Stimulated activated CD4-positive, alpha-beta T cell treated with anti-CD3 and anti-CD28 coated beads, Interleukin-1b, Interleukin-23, amount 100 ng/mL, for 4 hours (primary cell): ENCODE measurements around the gene EI24.
A peak's percentile ranks its signal among the peaks of the same experiment; 100 is the strongest.

ENCODE experiments used
- DNase-seq, 2 donors: peaks; one replicate each; pipeline ENCODE4 v3.0.0-alpha.2; 2020; ENCODE audit warnings: low read depth in 2 of 2

The EI24 gene

DNA sequence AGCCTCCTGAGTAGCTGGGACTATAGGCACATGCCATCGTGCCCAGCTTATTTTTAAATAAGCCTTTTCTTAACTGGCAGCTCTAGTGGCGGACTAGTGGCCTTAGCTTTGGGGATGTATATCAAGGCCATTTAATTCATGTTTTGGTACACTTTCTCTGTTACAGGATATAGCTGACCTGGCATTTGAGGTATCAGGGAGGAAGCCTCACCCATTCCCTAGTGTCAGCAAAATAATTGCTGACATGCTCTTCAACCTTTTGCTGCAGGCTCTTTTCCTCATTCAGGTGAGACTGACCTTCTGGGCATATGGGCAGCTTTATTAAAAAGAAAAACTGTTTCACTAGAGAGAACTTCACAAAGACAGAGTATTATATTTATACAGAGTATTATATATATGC is 9.5 kb downstream of the EI24 start:
- no peak for DNase-seq

GRCh38 chr11:125579811-125580210 is 10.5 kb downstream of the EI24 start:
- DNase-seq: no peak

DNA sequence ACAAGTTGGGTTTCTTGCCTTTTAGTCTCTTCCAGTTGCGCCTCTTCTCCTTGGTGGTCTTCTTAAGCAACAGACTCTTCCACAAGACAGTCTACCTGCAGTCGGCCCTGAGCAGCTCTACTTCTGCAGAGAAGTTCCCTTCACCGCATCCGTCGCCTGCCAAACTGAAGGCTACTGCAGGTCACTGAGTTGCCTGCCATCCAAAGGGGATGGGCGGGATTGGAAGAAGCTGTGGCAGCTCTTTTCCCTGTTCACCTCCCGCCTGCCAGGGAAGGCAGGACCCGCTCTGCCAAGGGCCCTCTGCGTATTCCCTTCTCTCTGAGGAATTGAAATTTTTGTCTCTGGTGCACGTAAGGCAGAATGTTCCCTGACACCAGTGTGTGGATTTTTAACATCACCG is 14.2 kb downstream of the EI24 start:
- no peak for DNase-seq

DNA sequence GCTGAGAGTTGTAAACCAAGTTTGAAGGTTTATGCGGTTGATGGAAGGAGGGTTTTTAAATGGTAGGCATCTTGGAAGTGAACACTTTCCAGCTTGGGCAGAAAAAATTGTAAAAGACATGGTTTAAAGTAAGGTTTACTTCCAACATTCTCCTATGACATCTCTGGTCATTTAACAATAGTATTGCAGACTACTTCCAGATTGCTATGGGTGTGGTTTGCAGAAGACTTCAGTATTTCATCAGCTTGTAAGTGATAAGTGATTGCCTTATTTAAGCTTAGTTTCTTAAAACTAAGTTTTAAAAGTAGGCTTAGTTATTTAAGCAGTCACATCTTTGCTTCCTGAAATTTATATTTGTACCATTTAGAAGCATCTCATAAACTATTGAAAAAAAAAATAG is 16.2 kb downstream of the EI24 start:
- DNase-seq: no peak

DNA sequence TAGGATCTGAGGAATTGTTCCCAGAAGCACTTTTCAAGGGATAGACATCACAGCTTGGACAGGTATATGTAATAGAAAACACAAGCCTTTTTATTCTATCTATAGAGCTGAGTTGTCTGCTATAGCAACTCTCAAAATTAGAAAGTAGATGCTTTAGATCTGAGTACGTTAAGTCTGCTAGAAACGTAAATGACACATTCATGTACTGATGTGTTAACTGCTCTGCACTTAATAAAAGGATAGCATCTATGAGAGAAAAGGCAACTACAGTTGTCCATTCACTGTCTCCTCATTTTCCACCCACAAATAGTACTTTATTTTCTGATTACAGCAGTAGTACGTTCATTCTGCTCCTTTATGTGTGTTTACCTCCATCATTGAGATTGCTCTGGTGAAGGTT is 17.3 kb downstream of the EI24 start:
- no peak for DNase-seq

DNA sequence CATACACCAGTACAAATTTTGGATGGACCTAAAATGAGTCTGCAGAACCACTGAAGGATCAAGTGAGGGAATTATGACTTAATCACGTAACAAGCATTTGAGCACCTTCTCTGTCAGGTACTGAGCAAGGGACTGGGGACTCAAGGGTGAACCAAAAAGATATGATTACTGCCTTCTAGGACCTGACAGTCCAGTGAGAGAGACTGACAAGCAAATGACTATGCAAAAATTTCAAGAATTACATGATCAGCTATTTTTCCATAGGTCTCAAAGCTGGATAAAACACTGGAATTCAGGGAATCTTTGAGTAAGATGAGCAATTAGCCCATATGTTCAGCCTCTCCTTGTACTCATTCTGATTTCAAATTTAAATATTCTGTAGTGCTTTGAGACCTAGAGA is 18.2 kb downstream of the EI24 start:
- DNase-seq: no peak

DNA sequence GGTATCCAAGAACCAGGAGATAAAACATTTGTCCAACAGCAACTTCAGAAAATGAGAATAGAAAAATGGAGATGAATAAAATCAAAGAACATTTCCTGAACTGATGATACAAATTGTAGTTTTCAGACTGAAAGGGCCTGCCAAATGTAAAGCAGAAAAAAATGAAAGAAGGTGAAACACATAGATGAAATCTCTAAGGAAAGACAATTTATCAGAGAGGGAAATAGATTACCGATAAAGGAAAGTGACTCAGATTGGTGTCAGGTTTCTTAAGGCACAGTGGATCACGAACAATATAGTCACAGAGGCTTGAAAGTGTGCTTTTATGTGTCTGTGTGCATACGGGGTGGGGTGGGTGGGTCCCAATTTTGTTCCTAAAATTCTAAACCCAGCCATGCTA is 19.2 kb downstream of the EI24 start:
- DNase-seq: no peak

DNA sequence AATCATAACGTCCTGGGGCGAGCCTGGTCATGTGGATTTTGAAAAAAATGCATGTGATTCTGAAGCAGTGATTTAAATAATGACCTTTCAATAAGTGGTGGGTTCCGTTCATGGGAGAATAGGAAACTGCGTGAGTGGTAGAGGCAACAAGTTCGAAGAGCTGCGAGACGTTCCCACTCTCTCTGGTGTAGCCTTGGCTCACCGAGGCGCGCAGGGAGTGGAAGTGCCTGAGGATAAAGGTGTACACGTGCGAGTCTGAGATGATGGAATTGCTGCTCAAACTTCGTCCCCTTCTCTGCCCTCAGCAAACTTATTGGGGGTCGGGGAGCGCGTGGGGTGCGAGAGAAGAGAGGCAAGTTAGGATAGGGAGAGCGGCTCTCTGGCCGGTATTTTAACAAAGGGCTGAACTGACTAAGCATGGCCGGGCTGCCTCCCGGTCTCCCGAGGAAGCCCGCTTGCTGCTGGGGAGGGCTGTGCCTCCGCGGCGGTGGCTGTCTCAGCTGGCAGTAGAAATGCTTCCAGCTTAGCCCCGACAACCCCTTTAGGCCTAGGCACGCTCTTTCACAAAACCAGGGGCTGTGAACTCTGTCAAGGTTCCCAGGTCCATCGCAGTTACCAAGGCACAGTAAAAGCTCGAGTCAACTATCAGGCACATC is 22.5 kb downstream of the EI24 start:
- peak; percentile 19 to 28 for DNase-seq

GRCh38 chr11:125592305-125593113 is 23.2 kb downstream of the EI24 start, which contains the start of gene STT3A:
STT3A (plus strand) TSS chr11:125592852; CDS start chr11:125595916, 3,064 bp downstream.
- peak; percentile 90 to 97 for DNase-seq

DNA sequence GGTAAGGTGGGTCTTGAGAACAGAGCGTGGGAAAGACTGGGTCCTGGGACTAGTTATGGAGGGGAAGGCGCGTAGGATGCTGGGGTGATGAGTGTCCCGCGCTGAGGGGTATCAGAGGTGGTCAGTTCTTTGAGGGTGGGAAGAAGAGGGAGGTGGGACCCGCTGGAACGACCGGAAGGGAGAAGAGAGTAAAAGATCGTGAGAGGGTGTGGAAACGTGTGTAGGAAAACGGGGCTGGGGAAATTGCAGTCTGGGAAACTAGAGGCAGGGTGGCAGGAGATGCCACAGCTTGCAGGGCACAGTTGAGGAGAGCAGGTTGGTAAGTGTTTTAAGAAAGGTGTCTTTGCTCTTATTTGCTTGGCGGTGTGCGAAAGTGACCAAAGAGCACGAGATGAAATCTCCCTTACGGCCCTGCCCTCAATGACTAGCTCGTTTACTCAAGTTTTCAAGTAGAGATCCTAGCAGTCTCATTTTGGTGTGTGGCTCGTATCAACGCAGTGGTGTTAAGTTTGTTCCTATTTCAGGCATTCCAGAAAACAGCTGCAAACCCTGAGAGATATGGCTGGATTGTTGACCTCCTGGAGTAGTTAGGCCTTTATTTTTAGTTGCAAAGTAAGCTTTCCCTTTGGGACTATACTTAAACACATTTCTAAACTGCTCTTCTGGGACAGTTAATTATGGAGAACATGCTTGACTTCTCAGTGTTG is 24.0 kb downstream of the EI24 start:
- DNase-seq: no peak

DNA sequence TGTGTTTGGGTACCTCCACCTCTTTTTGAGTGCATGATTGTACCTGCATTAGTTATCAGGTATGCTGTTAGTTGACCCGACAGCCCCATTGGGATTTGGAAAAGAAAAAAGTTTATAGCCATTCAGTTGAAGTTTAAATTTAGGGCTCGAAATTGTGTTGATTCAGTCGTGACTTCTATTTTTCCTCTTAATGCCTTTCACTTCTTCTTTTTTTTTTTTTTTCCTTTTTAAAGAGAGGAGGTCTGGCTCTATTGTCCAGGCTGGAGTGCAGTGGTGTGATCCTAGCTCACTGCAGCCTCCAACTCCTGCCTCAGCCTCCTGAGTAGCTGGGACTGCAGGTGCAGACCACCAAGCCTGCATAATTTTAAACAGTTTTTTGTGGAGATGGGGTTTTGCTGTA is 25.7 kb downstream of the EI24 start:
- DNase-seq: no peak

DNA sequence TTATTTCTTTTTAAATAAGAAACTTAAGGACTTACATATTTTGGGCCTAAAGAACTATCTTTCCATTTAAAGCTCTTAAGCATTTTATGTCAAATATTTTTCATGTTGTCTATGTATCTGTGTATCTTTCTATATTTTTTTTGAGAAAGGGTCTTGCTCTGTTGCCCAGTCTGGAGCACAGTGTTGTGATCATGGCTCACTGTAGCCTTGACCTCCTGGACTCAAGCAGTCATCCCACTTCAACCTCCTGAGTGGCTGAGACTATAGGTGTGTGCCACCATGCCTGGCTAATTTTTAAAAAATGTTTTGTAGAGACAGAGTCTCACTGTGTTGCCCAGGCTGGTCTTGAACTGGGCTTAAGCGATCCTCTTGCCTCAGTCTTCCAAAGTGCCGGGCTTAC is 31.4 kb downstream of the EI24 start:
- DNase-seq: no peak

GRCh38 chr11:125603207-125603606 is 33.9 kb downstream of the EI24 start:
- DNase-seq: no peak

DNA sequence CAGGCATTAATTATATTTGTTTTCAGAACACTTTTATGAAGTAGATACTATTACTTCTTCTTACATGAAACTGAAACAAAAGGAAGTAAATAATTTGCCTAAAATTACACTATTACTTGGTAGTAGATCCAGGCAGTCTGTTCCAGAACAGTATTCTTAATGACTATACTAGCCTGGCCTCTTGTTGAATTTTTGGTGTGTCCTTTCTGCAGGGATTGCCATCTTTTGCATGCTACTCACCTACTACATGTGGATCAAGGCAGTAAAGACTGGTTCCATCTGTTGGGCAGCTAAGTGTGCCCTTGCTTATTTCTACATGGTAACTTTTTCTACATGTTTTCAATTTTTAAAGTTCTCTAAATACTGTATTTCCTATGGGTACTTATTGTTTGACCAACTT is 36.1 kb downstream of the EI24 start:
- no peak for DNase-seq

- DNase-seq: no peak
Measured at GRCh38 chr11:125609545-125609944, 40.3 kb downstream of the EI24 start.

- DNase-seq: no peak
Measured at GRCh38 chr11:125618383-125618782, 49.1 kb downstream of the EI24 start.

DNA sequence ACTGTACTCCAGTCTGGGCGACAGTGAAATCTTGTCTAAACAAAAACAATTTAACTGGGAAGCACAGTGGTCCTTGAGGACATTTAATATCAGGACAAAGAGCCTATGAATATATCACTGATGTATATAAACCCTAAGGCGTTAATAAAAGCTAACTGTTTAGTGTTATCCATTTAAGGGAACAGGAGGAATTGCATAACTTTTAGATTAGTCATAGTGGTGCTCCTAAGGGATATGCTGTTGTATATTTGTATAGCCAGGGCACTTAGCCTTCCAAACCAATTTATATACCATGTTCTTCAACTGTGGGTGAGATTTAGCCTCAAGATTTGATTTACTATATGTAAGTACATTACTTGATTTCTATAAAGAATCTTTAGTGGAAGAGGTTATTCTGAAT is 52.7 kb downstream of the EI24 start:
- DNase-seq: no peak

- no peak for DNase-seq
Measured at GRCh38 chr11:125623064-125623463, 53.8 kb downstream of the EI24 start.

GRCh38 chr11:125624756-125625213 is 55.5 kb downstream of the EI24 start, which contains the start of gene CHEK1:
CHEK1 (plus strand) TSS chr11:125625163; CDS start chr11:125626769, 1,606 bp downstream.
- DNase-seq: no peak

DNA sequence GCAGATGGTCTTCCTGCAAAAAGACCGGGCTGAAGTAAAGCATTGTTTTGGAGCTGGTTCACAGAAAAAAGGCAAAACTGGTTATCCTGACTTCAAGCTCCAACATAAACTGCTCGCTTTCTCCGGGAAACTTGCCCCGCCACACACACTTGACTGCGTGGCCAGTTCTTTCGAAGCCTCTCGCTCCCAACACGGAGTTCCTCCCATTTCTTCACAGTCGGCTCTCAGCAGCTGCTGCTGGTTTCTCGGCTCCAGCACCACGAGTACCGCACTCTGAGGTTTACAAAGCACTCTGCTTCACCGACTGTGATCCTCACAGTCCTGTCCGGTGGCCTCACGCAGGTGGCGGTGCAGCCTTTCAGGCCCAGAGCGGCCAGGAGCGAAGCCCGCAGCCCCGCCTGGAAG is 56.0 kb downstream of the EI24 start:
- DNase-seq: no peak

GRCh38 chr11:125625630-125626287 is 56.5 kb downstream of the EI24 start:
- DNase-seq: peak; percentile 77 to 78
